Activated CD4-positive, CD25-positive, alpha-beta regulatory T cell treated with anti-CD3 and anti-CD28 coated beads, Interleukin-2, amount 50 U/mL, for 72 hours (primary cell): ENCODE data around the gene POMT2.

Source experiments
- DNase-seq: peaks from one replicate; pipeline ENCODE4 v3.0.0; 2021

POMT2 gene

DNA sequence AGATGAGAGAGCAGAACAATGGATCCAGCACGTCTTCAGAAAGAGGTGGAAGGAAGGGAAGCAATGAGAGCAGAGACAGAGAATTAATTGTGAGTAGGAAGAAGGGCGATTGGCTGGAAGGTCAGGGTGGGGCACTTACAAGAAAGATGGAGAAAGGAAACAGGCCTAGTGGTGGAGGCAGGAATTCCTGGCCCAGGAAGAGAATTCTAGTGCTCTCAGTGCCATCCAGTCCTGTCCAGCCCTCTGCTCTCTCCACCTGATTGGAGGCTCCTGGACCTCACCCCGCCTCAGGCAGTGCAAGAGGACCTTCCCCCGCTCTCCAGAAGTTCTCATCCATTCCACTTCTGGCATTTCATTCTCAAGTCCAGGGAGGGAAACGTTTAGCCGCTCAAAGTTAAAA is 92.6 kb downstream of the POMT2 start:
- DNase-seq: no peak

DNA sequence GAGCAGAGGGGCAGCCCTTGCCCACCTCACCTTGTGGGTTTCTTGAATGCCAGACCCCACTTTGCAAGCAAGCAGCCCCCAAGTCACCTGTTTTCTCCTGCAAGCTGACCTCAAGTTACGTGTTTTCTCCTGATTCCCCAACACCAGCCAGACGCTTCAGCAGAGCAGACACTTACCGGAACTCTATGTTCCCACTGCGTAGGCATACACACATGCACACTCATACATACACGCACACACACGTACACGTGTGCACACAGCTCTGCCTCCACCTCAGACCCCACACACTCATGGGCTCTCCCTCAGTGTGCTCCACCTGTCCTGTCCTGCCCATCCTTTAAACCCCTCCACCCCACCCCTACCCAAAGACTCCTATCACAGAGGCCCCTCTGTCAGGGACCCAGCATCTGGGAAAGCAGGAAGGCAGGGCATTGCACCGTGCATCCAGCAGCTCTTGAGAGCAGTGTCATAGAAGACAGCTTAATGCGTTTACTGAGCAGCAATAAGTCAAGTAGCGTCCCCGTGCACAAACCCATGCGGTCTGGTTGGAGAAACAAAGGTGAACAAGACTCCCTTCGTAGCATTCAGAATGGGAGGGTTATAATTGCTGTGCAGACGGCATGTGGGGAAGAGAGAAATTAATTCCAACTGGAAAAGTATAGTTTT is 94.7 kb downstream of the POMT2 start:
- DNase-seq: no peak

DNA sequence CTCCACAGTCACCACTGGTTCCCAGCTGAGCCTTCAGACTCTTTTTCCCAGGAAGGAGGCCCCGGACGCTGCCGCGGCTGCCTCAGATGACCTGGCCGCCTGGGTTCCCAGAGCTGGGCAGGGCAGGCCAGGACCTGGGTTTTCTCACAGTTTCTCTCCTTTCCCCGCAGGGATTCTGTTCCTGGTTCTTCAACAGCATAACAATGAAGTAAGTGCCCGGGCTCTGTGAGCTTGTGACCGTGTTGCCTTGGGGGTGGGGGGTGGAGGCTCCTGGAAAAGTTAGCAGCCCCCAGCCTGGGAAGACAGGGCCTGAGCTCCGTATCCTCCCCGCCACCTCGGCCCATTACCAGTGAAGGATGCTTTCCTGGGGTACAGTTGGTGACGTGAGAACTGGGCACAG is 95.4 kb downstream of the POMT2 start:
- DNase-seq: no peak
